GM18498 (cell line): ENCODE measurements around the gene STPG2.

Experiments
- ATAC-seq: cut with Tn5 transposase; IDR thresholded peaks from one replicate; pipeline ENCODE4 v1.9.1; 2021; ENCODE audit warnings: mild to moderate bottlenecking, moderate library complexity; ENCODE audit not compliant: unreplicated experiment

The STPG2 gene

GRCh38 chr4:97836662-97837061 lies 306.6 kb downstream of the STPG2 start:
- no peak for ATAC-seq

DNA sequence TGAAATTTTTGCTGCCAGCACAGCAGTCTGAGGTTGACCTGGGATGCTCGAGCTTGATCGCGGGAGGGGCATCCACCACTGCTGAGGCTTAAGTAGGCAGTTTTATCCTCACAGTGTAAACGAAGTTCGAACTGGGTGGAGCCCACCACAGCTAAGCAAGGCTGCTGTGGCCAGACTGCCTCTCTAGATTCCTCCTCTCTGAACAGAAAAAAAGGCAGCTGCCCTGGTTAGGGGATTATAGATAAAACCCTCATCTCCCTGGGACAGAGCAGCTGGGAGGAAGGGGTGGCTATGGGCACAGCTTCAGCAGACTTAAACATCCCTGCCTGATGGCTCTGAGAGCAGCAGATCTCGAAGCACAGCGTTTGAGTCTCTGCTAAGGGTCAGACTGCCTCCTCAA lies 314.6 kb downstream of the STPG2 start:
- ATAC-seq, result no peak

- no peak for ATAC-seq
Measured at GRCh38 chr4:97819294-97819693, 324.0 kb downstream of the STPG2 start.

GRCh38 chr4:97812768-97813167 lies 330.5 kb downstream of the STPG2 start:
- no peak for ATAC-seq

- no peak for ATAC-seq
Measured at GRCh38 chr4:97786306-97786920, 356.9 kb downstream of the STPG2 start.

GRCh38 chr4:97778174-97778573 lies 365.1 kb downstream of the STPG2 start:
- ATAC-seq, result no peak

DNA sequence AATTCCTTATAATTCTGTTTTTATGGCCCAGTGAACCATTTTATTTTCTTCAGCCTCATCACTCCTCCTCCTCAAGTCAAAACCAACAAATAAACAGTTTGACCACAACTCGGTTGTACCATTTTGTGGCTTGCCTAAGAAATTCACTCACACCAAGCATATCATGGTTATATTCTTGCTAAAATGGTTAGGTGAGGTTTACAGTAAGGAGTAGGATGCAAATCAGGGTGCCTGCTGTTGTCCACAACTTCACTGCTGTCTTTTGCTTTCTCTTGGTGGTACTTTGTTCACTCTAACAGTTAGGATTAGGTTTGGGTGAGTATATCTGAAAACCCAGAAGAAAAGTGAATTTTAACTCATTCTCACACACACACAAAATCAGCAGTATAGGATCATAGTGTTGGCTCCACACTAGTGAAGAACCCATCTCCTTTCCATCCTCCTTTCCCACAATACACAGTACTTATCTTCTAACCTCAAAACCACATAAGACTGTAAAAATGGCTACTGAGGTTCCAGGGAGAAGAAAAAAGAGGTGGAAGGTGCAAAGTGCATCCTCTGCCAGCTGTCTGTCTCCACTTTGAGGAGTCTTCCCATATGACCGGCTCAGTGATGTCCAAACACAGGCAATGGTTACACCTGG lies 368.8 kb downstream of the STPG2 start:
- no peak for ATAC-seq

GRCh38 chr4:97770222-97770621 lies 373.1 kb downstream of the STPG2 start:
- no peak for ATAC-seq

DNA sequence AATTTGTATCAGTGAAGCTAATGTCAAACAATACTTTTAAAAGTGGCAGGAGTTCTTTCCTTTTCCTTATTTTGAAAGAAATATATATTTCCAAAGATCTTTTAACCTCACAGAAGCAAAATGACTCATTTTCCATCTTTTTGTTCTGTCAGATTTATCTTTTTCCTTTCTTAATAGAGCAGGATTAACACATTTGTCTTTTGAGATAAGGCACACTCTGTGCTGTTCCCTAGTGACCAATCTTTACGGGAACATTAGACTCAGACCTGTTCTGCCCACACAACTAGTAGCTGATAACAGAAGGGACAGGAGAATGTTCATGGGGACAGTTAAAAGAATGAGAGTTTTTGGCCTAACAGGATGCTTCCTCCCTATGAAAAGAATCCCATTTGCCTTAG lies 381.2 kb downstream of the STPG2 start:
- ATAC-seq, result no peak

GRCh38 chr4:97761445-97762114 lies 381.7 kb downstream of the STPG2 start:
- ATAC-seq, result no peak

GRCh38 chr4:97759785-97760184 lies 383.5 kb downstream of the STPG2 start:
- ATAC-seq, result no peak

DNA sequence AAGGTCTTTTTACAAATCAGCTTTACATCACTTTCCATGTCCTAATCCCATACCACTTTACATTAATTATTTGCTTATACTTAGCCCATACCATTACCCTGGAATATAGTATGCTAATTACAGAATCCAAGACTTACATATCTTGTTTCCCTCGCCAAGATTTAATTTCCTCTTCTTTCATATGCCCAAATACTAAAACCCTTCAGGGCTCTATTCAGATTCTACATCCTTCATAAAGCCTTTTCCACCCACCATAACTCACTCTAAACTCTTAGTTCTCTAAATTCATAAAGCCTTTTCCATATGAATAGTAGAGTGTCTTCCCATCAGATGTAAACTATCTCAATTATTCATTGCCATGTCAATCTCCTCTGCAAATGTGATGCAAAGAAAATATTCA lies 390.7 kb downstream of the STPG2 start:
- ATAC-seq, result no peak

DNA sequence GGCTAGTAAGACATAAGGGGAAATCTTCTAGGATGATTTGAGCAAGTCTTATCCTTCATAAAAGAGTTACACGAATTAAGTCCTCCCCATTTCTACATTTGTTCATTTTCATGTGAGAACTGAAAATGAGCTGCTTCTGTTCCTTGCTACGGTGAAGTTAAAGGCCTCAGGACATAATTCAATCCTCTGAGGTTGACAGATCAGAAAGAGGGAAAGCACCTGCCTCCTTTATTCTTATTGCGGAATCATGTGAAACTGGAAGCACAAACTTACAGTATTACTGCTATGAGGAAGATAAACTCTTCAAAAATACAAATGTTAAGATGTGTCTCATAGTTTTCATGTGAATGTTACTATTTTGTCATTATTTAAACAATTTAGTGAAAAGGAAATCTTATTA lies 395.3 kb downstream of the STPG2 start:
- no peak for ATAC-seq

DNA sequence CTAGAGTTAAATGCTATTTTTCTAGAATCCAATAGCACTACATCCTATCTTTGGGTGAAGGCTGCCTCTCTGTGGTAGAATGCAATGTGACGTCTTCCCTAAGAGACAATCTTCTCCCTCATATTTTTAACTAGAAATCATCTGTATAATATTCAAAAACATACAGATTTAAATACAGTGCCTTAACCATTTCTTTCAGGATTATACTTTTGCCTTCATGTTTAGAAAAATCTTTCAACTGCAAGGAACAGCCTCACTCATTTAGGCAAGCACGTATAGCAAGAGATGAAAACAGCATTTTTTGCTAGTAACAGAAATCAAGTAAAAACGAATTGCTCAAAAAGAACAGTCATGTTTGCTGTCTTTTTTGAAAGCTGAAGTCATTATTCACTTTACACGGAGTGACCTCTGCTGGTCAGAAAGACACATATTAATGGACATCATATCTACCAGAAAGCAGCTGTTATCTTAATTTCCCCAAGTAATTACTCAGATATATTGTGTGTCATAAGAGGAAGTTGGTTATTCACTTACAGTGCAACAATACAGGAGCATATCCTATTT lies 422.3 kb downstream of the STPG2 start:
- no peak for ATAC-seq

DNA sequence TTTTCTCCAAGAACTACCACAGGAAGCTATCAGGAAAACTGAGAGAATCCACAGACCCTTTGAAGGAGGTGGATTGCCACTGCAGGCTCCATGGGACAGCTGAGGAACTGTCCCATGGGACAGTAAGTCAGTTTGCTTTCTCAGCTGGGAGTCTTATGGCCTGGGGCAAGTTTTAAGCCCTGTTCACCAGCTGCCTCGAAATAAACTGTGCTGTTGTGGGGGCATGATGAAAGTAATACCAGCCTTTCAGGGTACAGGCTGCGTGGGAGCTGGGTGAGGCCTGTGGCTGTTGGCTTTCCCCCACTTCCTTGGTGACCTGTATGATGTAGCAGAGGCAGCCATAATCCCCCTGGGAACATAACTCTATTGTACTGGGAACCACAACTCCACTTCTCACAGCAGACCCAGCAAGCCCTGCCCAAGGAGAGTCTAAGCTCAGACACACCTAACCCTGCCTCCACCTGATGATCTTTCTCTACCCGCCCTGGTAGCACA lies 452.1 kb downstream of the STPG2 start:
- no peak for ATAC-seq

- no peak for ATAC-seq
Measured at GRCh38 chr4:97670703-97671269, 472.5 kb downstream of the STPG2 start.

DNA sequence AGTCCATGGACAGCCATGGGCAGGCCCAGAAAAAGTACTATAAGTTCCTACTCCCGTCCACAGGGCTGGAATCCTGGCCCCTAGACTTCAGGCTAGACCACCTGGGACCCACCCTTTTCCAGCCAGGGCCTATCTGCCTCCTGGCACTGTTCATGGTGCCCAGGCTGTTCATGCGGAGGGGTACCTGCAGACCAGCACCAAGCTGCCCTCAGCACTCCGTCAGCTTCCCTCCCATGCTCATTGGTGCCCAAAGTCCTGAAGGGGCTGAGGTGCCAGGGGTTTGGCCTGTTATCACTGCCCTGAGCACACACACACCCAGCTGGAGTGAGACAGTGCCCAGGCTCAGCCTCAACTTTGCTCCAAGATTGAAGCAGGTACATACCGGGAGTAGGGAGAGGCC lies 477.7 kb downstream of the STPG2 start:
- no peak for ATAC-seq

DNA sequence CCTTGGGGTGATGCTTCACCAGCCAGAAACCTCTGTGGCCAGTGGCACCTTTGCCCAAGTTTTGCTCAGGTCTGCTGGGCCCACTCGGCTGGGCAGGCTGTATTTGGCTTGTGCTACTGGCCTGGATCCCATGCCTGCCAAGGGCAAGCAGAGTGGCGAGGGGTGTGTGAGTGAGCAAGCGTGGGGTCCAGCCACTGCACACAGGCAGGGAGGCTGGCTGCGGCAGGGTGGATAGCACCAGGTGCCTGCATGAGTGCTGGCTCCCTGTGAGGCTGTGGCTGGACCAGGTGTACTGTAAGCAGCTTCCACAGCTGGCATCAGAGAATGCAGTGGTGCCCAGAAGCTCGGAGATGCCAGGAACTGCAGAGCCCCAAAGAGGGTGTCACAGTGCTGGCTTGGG lies 478.5 kb downstream of the STPG2 start:
- ATAC-seq, result no peak

- ATAC-seq, result no peak
Measured at GRCh38 chr4:97662133-97662532, 481.1 kb downstream of the STPG2 start.

GRCh38 chr4:97656044-97656720 lies 487.1 kb downstream of the STPG2 start:
- no peak for ATAC-seq

DNA sequence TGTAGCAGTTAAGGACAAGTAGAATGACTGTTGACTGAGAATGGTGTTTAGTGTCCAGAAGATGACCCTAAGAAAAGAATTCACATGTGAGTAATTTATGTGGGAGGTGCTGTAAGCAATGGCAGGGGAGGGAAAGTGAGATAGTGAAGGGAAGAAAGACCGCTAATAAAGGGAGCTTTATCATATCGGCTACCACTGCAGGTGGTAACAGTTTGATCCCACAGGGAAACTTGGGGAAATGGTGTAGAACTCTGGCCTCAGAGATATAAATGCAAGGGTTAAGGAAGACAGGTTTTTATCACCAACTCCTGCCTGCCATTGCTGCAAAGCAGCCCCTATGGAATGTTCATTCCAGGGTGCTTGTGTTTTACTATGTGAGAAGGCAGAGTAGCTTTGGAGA lies 489.6 kb downstream of the STPG2 start:
- ATAC-seq, result no peak
